ENCODE data around the gene NPTXR.

The NPTXR gene

GRCh38 chr22:38770257-38770949 is 73.4 kb downstream of the NPTXR start:
- DNase-seq (ENCODE audit: low read depth), result no peak
